OCI-LY3 (cell line): ENCODE measurements around the gene THBS2.

Experiments used
- H2AFZ ChIP-seq: fragments of 200-600, 300-600 bp; shearing (Covaris generic); 2 replicates; pipeline ENCODE4 v1.6.0; 2014; ENCODE audit warnings: antibody characterized with exemption, low read depth, low read length
- H3K27ac ChIP-seq: fragments of 200-600, 300-600 bp; sonication (generic); 2 replicates; pipeline ENCODE4 v1.5.1; 2014; ENCODE audit warnings: mild to moderate bottlenecking, low read length, moderate library complexity, mixed read lengths
- H3K27me3 ChIP-seq: fragments of 200-600, 300-600 bp; sonication (generic); 2 replicates; pipeline ENCODE4 v1.6.1; 2014; ENCODE audit warnings: low read depth, low read length, mixed read lengths
- H3K36me3 ChIP-seq: fragments of 200-600, 300-600 bp; sonication (generic); replicated peaks from 2 replicates; pipeline ENCODE3; 2014; ENCODE audit warnings: low read depth, low read length, mixed read lengths
- H3K4me1 ChIP-seq: fragments of 300-600, 200-600 bp; sonication (generic); 2 replicates; pipeline ENCODE4 v1.6.1; 2014; ENCODE audit warnings: low read length, mixed read lengths
- H3K4me2 ChIP-seq: fragments of 200-600, 300-600 bp; sonication (generic); 2 replicates; pipeline ENCODE4 v1.6.1; 2014; ENCODE audit warnings: low read length, mixed read lengths
- H3K4me3 ChIP-seq: fragments of 300-600, 200-600 bp; sonication (generic); 2 replicates; pipeline ENCODE4 v1.5.1; 2014; ENCODE audit warnings: antibody characterized with exemption, mild to moderate bottlenecking, low read length, moderate library complexity
- H3K79me2 ChIP-seq: fragments of 300-600, 200-600 bp; shearing (Covaris generic); 2 replicates; pipeline ENCODE4 v1.6.1; 2014; ENCODE audit warnings: mild to moderate bottlenecking, low read length, mixed read lengths
- H3K9ac ChIP-seq: fragments of 300-600, 200-600 bp; shearing (Covaris generic); 2 replicates; pipeline ENCODE4 v1.6.0; 2014; ENCODE audit warnings: mild to moderate bottlenecking, low read length, moderate library complexity
- H3K9me3 ChIP-seq: fragments of 200-600, 300-600 bp; shearing (Covaris generic); 2 replicates; pipeline ENCODE4 v1.6.1; 2014; ENCODE audit warnings: low read length, mixed read lengths; ENCODE audit not compliant: insufficient read depth
- H4K20me1 ChIP-seq: fragments of 200-600, 300-600 bp; sonication (generic); 2 replicates; pipeline ENCODE4 v1.6.1; 2016; ENCODE audit warnings: low read length, mixed read lengths; ENCODE audit not compliant: insufficient read depth
- CTCF ChIP-seq: fragments of 200-600, 300-600 bp; sonication (generic); IDR thresholded peaks from 2 replicates; pipeline ENCODE4 v1.5.1; 2014; ENCODE audit warnings: antibody characterized with exemption, low read length, low read depth
- EZH2phosphoT487 ChIP-seq: fragments of 200-600 bp; shearing (Covaris generic); IDR thresholded peaks from 2 replicates; pipeline ENCODE4 v1.6.1; 2018; ENCODE audit warnings: antibody characterized with exemption, mixed run types, low read depth

THBS2 gene

GRCh38 chr6:169221264-169221663 lies 32.4 kb downstream of the THBS2 start:
- Histone ChIP-seq H2AFZ (no peak overlapping the region), H3K27me3 (no peaks in the 10 kb centered on the region), H3K9ac (no peak overlapping the region), H3K9me3 (no peaks in the 10 kb centered on the region), H3K36me3 (no peaks in the 10 kb centered on the region), H3K4me2 (no peak overlapping the region), H4K20me1 (no peaks in the 10 kb centered on the region), H3K79me2 (no peaks in the 10 kb centered on the region), H3K4me1 (no peaks in the 10 kb centered on the region), H3K4me3 (no peak overlapping the region), H3K27ac (no peak overlapping the region)
- no peak for TF ChIP-seq EZH2phosphoT487
- no peak for TF ChIP-seq CTCF

DNA sequence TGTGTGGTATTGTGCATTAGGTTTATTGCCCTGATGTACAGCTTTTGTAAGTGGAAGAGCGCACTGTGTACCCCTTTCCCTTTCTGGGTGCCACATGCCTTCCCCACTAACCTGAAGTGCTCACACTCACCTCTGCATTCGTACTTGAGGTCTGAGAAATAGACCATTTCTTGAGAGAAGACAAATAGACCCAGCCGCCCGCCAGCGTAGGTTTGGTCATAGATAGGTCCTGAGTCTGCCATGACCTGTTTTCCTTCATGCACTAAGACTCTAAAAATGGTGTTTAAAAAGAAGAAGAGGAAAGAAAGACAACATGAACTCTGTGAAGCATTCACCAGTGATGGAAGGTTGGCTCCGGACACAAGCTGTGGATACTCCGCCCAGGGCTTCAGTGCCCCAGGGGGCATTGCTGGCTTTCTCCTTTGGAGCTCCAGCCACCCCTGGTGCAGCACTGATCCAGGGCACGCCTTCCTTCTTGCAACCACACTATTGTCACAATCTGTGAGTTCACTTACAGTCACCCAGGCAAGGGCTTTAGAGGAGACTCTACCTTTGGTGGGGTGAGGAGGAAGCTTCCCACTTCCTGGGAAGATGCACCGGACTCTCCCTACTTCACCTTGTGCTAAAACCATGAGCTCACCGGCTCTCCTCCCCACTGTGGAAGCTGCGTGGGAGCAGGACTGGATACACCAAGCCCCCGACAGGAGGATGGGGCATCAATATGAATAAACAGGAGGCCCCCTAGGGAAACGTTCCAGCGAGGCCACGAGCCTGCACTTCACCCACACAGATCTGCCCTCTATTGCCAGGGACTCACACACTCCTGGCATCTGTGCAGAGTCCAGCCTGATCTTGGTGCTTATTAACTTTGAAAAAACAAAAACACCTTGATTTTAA lies 33.3 kb downstream of the THBS2 start:
- Histone ChIP-seq H3K9me3 (no peaks in the 10 kb centered on the region), H3K4me3 (no peak overlapping the region), H3K27ac (no peak overlapping the region), H3K36me3 (no peaks in the 10 kb centered on the region), H3K79me2 (no peaks in the 10 kb centered on the region), H3K4me1 (no peaks in the 10 kb centered on the region), H2AFZ (no peak overlapping the region), H3K27me3 (no peaks in the 10 kb centered on the region), H4K20me1 (no peaks in the 10 kb centered on the region), H3K9ac (no peak overlapping the region), H3K4me2 (no peak overlapping the region)
- TF ChIP-seq EZH2phosphoT487 (no peak), CTCF (no peak)

DNA sequence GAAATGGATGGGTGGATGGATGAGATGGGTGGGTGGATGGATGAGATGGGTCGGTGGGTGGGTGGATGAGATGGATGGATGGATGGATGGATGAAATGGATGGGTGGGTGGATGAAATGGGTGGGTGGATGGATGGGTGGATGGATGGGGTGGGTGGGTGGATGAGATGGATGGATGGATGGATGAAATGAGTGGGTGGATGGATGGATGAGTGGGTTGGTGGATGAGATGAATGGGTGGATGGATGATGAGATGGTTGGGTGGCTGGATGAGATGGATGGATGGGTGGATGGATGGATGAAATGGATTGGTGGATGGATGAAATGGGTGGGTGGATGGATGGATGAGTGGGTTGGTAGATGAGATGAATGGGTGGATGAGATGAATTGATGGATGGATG lies 35.7 kb downstream of the THBS2 start:
- no peak overlapping the region for H3K9ac ChIP-seq
- H3K4me1 ChIP-seq = peaks cover 5% of the 10 kb centered on the region; the same call in 1 of the 2 replicates
- H3K4me2 ChIP-seq = no peak overlapping the region
- TF ChIP-seq EZH2phosphoT487 (no peak), CTCF (no peak)
- H4K20me1 ChIP-seq = no peaks in the 10 kb centered on the region
- H3K27me3 ChIP-seq = no peaks in the 10 kb centered on the region
- no peak overlapping the region for H3K27ac ChIP-seq
- H3K4me3 ChIP-seq = no peak overlapping the region
- H3K36me3 ChIP-seq = no peaks in the 10 kb centered on the region
- H2AFZ ChIP-seq = no peak overlapping the region
- H3K79me2 ChIP-seq = no peaks in the 10 kb centered on the region
- no peaks in the 10 kb centered on the region for H3K9me3 ChIP-seq

GRCh38 chr6:169216830-169217229 lies 36.8 kb downstream of the THBS2 start:
- H4K20me1 ChIP-seq = no peaks in the 10 kb centered on the region
- no peak overlapping the region for H2AFZ ChIP-seq
- no peaks in the 10 kb centered on the region for H3K27me3 ChIP-seq
- no peaks in the 10 kb centered on the region for H3K36me3 ChIP-seq
- no peak overlapping the region for H3K4me3 ChIP-seq
- no peak overlapping the region for H3K4me2 ChIP-seq
- H3K9ac ChIP-seq = no peak overlapping the region
- peaks cover 8% of the 10 kb centered on the region; the same call in 1 of the 2 replicates for H3K4me1 ChIP-seq
- H3K27ac ChIP-seq = no peak overlapping the region
- no peak for TF ChIP-seq CTCF
- no peak for TF ChIP-seq EZH2phosphoT487
- H3K9me3 ChIP-seq = no peaks in the 10 kb centered on the region
- H3K79me2 ChIP-seq = no peaks in the 10 kb centered on the region
